ENCODE measurements around the gene MARCHF2. TPM values are rescaled to one million over a fixed set of nuclear protein-coding genes. Genes with fewer than 3 reads are reported as not detected.

MARCHF2 gene
- polyA plus RNA-seq, 1 donor from 2014 or later, result 67.9 TPM

DNA sequence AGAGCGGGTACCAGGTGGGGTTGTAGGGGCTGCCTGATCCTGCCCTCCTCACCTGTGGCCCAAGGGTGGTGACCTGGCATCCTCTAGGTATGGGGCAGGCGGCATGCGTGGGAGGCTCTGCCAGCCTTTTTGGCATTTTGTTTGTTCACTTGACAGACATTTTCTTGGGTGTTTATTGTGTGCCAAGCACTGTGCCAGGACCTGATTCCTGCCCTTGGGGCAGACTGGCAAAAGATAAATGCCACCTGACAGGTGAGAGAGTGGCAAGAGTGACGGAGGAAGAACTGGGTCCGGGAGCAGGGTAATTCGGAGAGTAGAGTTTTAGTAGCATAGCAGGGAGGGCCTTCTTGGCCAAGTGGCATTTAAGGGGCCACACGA lies 16.9 kb upstream of the MARCHF2 start:
- Histone ChIP-seq H2AFZ (ENCODE audit: low read depth, low read length) (no peak overlapping the region), H3F3A (ENCODE audit: insufficient read depth, low read length, poor library complexity, severe bottlenecking) (no peaks in the 10 kb centered on the region), H3K9ac (ENCODE audit: low read length) (no peak overlapping the region), H3K27ac (ENCODE audit: low read length) (no peak overlapping the region), H3K9me3 (ENCODE audit: low read length) (no peaks in the 10 kb centered on the region), H3K4me3 (ENCODE audit: low read length) (no peak overlapping the region), H4K20me1 (ENCODE audit: insufficient read depth) (peaks cover 37% of the 10 kb centered on the region), H3K27me3 (ENCODE audit: insufficient read depth, low read depth, low read length) (no peaks in the 10 kb centered on the region), H3K79me2 (replicated peaks; ENCODE audit: insufficient read depth, low read length) (peaks cover 55% of the 10 kb centered on the region), H3K36me3 (ENCODE audit: insufficient read depth, low read length) (no peaks in the 10 kb centered on the region), H3K4me2 (ENCODE audit: low read length) (no peak overlapping the region), H3K9me2 (ENCODE audit: insufficient read depth, low read length) (no peaks in the 10 kb centered on the region)
- TF ChIP-seq, protein P1, sequence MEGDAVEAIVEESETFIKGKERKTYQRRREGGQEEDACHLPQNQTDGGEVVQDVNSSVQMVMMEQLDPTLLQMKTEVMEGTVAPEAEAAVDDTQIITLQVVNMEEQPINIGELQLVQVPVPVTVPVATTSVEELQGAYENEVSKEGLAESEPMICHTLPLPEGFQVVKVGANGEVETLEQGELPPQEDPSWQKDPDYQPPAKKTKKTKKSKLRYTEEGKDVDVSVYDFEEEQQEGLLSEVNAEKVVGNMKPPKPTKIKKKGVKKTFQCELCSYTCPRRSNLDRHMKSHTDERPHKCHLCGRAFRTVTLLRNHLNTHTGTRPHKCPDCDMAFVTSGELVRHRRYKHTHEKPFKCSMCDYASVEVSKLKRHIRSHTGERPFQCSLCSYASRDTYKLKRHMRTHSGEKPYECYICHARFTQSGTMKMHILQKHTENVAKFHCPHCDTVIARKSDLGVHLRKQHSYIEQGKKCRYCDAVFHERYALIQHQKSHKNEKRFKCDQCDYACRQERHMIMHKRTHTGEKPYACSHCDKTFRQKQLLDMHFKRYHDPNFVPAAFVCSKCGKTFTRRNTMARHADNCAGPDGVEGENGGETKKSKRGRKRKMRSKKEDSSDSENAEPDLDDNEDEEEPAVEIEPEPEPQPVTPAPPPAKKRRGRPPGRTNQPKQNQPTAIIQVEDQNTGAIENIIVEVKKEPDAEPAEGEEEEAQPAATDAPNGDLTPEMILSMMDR (IDR thresholded peaks at IDR 0.05; ENCODE audit: poor library complexity, severe bottlenecking), result no peak
- no peak for TF ChIP-seq POLR2AphosphoS5 (IDR thresholded peaks at IDR 0.05)
- TF ChIP-seq SMC3 (conservative IDR thresholded peaks at IDR 0.05; ENCODE audit: poor library complexity), result no peak
- TF ChIP-seq, protein P2, sequence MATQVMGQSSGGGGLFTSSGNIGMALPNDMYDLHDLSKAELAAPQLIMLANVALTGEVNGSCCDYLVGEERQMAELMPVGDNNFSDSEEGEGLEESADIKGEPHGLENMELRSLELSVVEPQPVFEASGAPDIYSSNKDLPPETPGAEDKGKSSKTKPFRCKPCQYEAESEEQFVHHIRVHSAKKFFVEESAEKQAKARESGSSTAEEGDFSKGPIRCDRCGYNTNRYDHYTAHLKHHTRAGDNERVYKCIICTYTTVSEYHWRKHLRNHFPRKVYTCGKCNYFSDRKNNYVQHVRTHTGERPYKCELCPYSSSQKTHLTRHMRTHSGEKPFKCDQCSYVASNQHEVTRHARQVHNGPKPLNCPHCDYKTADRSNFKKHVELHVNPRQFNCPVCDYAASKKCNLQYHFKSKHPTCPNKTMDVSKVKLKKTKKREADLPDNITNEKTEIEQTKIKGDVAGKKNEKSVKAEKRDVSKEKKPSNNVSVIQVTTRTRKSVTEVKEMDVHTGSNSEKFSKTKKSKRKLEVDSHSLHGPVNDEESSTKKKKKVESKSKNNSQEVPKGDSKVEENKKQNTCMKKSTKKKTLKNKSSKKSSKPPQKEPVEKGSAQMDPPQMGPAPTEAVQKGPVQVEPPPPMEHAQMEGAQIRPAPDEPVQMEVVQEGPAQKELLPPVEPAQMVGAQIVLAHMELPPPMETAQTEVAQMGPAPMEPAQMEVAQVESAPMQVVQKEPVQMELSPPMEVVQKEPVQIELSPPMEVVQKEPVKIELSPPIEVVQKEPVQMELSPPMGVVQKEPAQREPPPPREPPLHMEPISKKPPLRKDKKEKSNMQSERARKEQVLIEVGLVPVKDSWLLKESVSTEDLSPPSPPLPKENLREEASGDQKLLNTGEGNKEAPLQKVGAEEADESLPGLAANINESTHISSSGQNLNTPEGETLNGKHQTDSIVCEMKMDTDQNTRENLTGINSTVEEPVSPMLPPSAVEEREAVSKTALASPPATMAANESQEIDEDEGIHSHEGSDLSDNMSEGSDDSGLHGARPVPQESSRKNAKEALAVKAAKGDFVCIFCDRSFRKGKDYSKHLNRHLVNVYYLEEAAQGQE (IDR thresholded peaks at IDR 0.05; ENCODE audit: borderline replicate concordance), result no peak
- TF ChIP-seq EZH2 (IDR thresholded peaks at IDR 0.05; ENCODE audit: borderline replicate concordance, insufficient read depth, low read length, poor library complexity, severe bottlenecking), result no peak
- TF ChIP-seq RAD21 (conservative IDR thresholded peaks at IDR 0.05), result no peak
- no peak for TF ChIP-seq MXI1 (conservative IDR thresholded peaks at IDR 0.05; ENCODE audit: poor library complexity, severe bottlenecking)
- no peak for TF ChIP-seq TAF1 (IDR thresholded peaks at IDR 0.05; ENCODE audit: low read depth)
- no peak for TF ChIP-seq EP300 (conservative IDR thresholded peaks at IDR 0.05; ENCODE audit: poor library complexity, severe bottlenecking)

DNA sequence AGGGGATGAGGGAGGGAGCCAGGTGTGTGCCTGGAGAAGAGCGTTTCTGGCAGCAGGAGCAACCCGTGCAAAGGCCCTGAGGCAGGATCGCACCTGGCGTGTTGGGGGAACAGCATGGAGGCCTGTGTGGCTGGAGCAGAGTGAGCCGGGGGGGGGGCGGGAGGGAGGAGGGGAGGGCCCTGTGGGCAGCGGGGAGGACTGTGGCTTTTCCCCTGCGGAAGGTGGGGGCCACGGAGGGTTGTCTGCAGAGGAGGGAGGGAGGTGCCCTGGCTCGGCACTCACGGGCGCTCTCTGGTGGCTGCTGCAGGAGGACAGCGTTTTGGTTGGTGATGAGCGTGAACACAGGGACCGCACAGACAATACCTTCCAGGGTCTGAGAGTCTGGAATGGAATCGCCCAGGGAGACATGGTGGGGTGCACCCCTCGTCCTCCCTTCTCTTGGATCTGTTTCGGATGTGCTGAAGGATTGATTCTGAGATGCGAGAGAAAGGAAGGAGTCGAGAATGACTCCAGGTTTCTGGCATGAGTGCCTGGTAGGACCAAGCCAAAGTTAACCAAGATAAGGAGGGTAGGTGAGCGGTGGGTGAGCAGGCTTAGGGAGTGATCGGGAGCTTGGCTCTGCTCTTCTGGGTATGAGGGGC lies 16.4 kb upstream of the MARCHF2 start:
- TF ChIP-seq, protein P1 (IDR thresholded peaks at IDR 0.05; ENCODE audit: poor library complexity, severe bottlenecking), result no peak
- TF ChIP-seq MXI1 (conservative IDR thresholded peaks at IDR 0.05; ENCODE audit: poor library complexity, severe bottlenecking) (no peak), SMC3 (conservative IDR thresholded peaks at IDR 0.05; ENCODE audit: poor library complexity) (no peak), EZH2 (IDR thresholded peaks at IDR 0.05; ENCODE audit: borderline replicate concordance, insufficient read depth, low read length, poor library complexity, severe bottlenecking) (no peak), RAD21 (conservative IDR thresholded peaks at IDR 0.05) (no peak), POLR2AphosphoS5 (IDR thresholded peaks at IDR 0.05) (no peak), EP300 (conservative IDR thresholded peaks at IDR 0.05; ENCODE audit: poor library complexity, severe bottlenecking) (no peak), TAF1 (IDR thresholded peaks at IDR 0.05; ENCODE audit: low read depth) (no peak)
- TF ChIP-seq, protein P2 (IDR thresholded peaks at IDR 0.05; ENCODE audit: borderline replicate concordance), result no peak
- Histone ChIP-seq H4K20me1 (ENCODE audit: insufficient read depth) (peaks cover 32% of the 10 kb centered on the region), H3K9me3 (ENCODE audit: low read length) (no peaks in the 10 kb centered on the region), H3K27ac (ENCODE audit: low read length) (no peak overlapping the region), H3F3A (ENCODE audit: insufficient read depth, low read length, poor library complexity, severe bottlenecking) (no peaks in the 10 kb centered on the region), H2AFZ (ENCODE audit: low read depth, low read length) (no peak overlapping the region), H3K79me2 (replicated peaks; ENCODE audit: insufficient read depth, low read length) (peaks cover 49% of the 10 kb centered on the region), H3K4me3 (ENCODE audit: low read length) (no peak overlapping the region), H3K4me2 (ENCODE audit: low read length) (no peak overlapping the region), H3K27me3 (ENCODE audit: insufficient read depth, low read depth, low read length) (no peaks in the 10 kb centered on the region), H3K36me3 (ENCODE audit: insufficient read depth, low read length) (no peaks in the 10 kb centered on the region), H3K9ac (ENCODE audit: low read length) (no peak overlapping the region), H3K9me2 (ENCODE audit: insufficient read depth, low read length) (no peaks in the 10 kb centered on the region)

Measured in neural cell (in vitro differentiated cells).